Mesenchymal stem cell (in vitro differentiated cells and primary cell): ENCODE measurements around the gene ACTR2.

Experiments
- DNase-seq: peaks from one replicate; pipeline ENCODE4 v3.0.0-alpha.2; 2013
- H2AFZ ChIP-seq: one replicate; pipeline ENCODE4 v1.6.1; 2013; ENCODE audit warnings: low read depth, mild to moderate bottlenecking, control low read depth, inconsistent platforms, low read length, moderate library complexity
- H2AK5ac ChIP-seq: 2 replicates; pipeline ENCODE4 v1.6.1; 2013; ENCODE audit warnings: low read length, moderate library complexity, mild to moderate bottlenecking, inconsistent platforms; ENCODE audit not compliant: severe bottlenecking
- H2BK120ac ChIP-seq: one replicate; pipeline ENCODE4 v1.6.1; 2013; ENCODE audit warnings: low read depth, mild to moderate bottlenecking, inconsistent platforms, low read length, moderate library complexity
- H2BK12ac ChIP-seq, 2 experiments: one replicate each; pipeline ENCODE4 v1.6.1; 2013; ENCODE audit warnings: inconsistent platforms in 2 of 2, low read length in 2 of 2, mild to moderate bottlenecking in 2 of 2, moderate library complexity in 2 of 2, control low read depth in 1 of 2
- H2BK15ac ChIP-seq: one replicate; pipeline ENCODE4 v1.6.1; 2013; ENCODE audit warnings: mild to moderate bottlenecking, low read depth, inconsistent platforms; ENCODE audit not compliant: poor library complexity, severe bottlenecking
- H2BK5ac ChIP-seq: 2 replicates; pipeline ENCODE4 v1.6.1; 2013; ENCODE audit warnings: low read depth, mild to moderate bottlenecking, low read length, control low read depth, inconsistent platforms; ENCODE audit not compliant: poor library complexity, severe bottlenecking
- H3K14ac ChIP-seq, 2 experiments: one replicate each; pipeline ENCODE4 v1.6.1; 2013; ENCODE audit warnings: inconsistent platforms in 2 of 2, low read length in 2 of 2, control low read depth in 1 of 2, mild to moderate bottlenecking in 1 of 2, moderate library complexity in 1 of 2
- H3K18ac ChIP-seq, 2 experiments: one replicate each; pipeline ENCODE4 v1.6.1; 2013; ENCODE audit warnings: inconsistent platforms in 2 of 2, low read length in 2 of 2, control low read depth in 1 of 2, low read depth in 1 of 2, mild to moderate bottlenecking in 1 of 2
- H3K23ac ChIP-seq, 2 experiments: one replicate each; pipeline ENCODE4 v1.6.1; 2013; ENCODE audit warnings: inconsistent platforms in 2 of 2, low read length in 2 of 2, mild to moderate bottlenecking in 2 of 2, moderate library complexity in 2 of 2, control low read depth in 1 of 2
- H3K27ac ChIP-seq: 2 replicates; pipeline ENCODE4 v1.5.1; 2013; ENCODE audit warnings: mild to moderate bottlenecking, moderate library complexity, low read length, control low read depth, inconsistent platforms; ENCODE audit not compliant: poor library complexity, severe bottlenecking
- H3K27me3 ChIP-seq, 2 experiments: 2 replicates each; pipeline versions ENCODE4 v1.6.1 to v1.7.0; 2013; ENCODE audit warnings: low read length in 2 of 2, mild to moderate bottlenecking in 2 of 2, moderate library complexity in 2 of 2, control low read depth in 1 of 2, inconsistent platforms in 1 of 2; ENCODE audit not compliant: control insufficient read depth in 1 of 2, insufficient read depth in 1 of 2
- H3K36me3 ChIP-seq, 2 experiments: 2 replicates each; pipeline versions ENCODE4 v1.6.1 to v1.7.0; 2013; ENCODE audit warnings: low read length in 2 of 2, control low read depth in 1 of 2, inconsistent platforms in 1 of 2, low read depth in 1 of 2, mild to moderate bottlenecking in 1 of 2; ENCODE audit not compliant: insufficient read depth in 2 of 2, control insufficient read depth in 1 of 2
- H3K4ac ChIP-seq, 2 experiments: one replicate each; pipeline ENCODE4 v1.6.1; 2013; ENCODE audit warnings: inconsistent platforms in 2 of 2, low read length in 2 of 2, mild to moderate bottlenecking in 2 of 2, moderate library complexity in 2 of 2, control low read depth in 1 of 2, low read depth in 1 of 2
- H3K4me1 ChIP-seq: 2 replicates; pipeline ENCODE4 v1.6.1; 2013; ENCODE audit warnings: low read depth, low read length, control low read depth; ENCODE audit not compliant: control insufficient read depth, insufficient read depth
- H3K4me2 ChIP-seq: 2 replicates; pipeline ENCODE4 v1.6.1; 2013; ENCODE audit warnings: low read length, mild to moderate bottlenecking, inconsistent platforms; ENCODE audit not compliant: poor library complexity, severe bottlenecking
- H3K4me3 ChIP-seq, 2 experiments: 2 replicates each; pipeline versions ENCODE4 v1.5.1 to v1.7.0; 2013; ENCODE audit warnings: low read length in 2 of 2, mild to moderate bottlenecking in 2 of 2, control low read depth in 1 of 2, low read depth in 1 of 2; ENCODE audit not compliant: insufficient read depth in 1 of 2
- H3K79me1 ChIP-seq: replicated peaks from 2 replicates; pipeline ENCODE4 v1.6.1; 2013; ENCODE audit warnings: mild to moderate bottlenecking, control low read depth, low read length, inconsistent platforms; ENCODE audit not compliant: poor library complexity, severe bottlenecking
- H3K9ac ChIP-seq: 2 replicates; pipeline ENCODE4 v1.7.0; 2013; ENCODE audit warnings: mild to moderate bottlenecking, low read length, moderate library complexity
- H3K9me3 ChIP-seq: 2 replicates; pipeline ENCODE4 v1.7.0; 2013; ENCODE audit warnings: mild to moderate bottlenecking, low read length; ENCODE audit not compliant: control insufficient read depth
- H4K8ac ChIP-seq: one replicate; pipeline ENCODE4 v1.6.1; 2013; ENCODE audit warnings: inconsistent platforms, mild to moderate bottlenecking, low read length, moderate library complexity
- H4K91ac ChIP-seq: one replicate; pipeline ENCODE4 v1.6.1; 2013; ENCODE audit warnings: mild to moderate bottlenecking, low read length, inconsistent platforms
- WGBS: methylation state at CpG from one replicate; pipeline ENCODE4 v1.1.7; 2013; ENCODE audit warnings: mixed read lengths; 5-methylcytosine and 5-hydroxymethylcytosine counted together

The ACTR2 gene

DNA sequence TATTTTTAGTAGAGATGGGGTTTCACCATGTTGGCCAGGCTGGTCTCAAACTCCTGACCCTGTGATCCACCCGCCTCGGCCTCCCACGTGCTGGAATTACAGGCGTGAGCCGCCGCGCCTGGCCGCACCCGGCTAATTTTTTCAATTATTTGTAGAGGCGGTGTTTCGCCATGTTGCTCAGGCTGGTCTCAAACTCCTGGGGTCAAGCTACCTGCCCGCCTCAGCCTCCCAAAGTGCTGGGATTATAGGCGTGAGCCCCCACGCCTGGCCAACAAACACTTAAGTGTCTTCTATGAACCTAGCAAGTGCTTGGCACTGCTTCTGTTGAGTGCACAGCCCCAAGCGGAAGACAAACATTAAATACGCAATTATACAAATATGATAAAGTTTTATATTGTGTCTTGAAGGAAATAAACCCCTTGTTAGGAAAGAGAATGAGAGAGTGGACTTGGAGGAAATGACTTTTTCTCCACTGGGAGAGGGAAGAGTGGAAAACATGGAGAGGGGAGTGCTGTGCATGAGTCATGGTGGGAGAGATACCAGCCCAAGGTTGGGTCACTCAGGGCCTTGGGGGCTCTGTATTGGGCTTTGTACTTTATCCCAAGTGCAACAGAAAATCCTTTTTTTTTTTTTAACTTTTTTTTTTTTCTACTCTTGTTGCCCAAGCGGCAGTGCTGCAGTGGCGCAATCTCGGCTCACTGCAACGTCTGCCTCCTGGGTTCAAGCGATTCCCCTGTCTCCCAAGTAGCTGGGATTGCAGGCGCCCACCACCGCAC, 41.4 kb upstream of the ACTR2 start:
- Histone ChIP-seq H3K4me3 (no peak overlapping the region), H3K23ac (no peak overlapping the region), H3K4me2 (no peak overlapping the region), H2BK15ac (no peak overlapping the region), H4K91ac (no peak overlapping the region), H2AFZ (no peak overlapping the region), H3K9me3 (no peaks in the 10 kb centered on the region), H3K4ac (no peak overlapping the region), H3K36me3 (no peaks in the 10 kb centered on the region), H3K9ac (no peak overlapping the region), H3K18ac (no peak overlapping the region), H2BK5ac (no peak overlapping the region), H2BK120ac (no peak overlapping the region), H4K8ac (no peak overlapping the region), H3K79me1 (no peaks in the 10 kb centered on the region), H3K27ac (no peak overlapping the region), H2AK5ac (no peak overlapping the region), H3K14ac (no peak overlapping the region), H3K27me3 (peaks cover 0 to 6% of the 10 kb centered on the region in 2 experiments), H2BK12ac (no peak overlapping the region), H3K4me1 (peaks cover 2% of the 10 kb centered on the region)
- no peak for DNase-seq
- WGBS = 96% methylated on average over 21 of the region's 23 CpGs

DNA sequence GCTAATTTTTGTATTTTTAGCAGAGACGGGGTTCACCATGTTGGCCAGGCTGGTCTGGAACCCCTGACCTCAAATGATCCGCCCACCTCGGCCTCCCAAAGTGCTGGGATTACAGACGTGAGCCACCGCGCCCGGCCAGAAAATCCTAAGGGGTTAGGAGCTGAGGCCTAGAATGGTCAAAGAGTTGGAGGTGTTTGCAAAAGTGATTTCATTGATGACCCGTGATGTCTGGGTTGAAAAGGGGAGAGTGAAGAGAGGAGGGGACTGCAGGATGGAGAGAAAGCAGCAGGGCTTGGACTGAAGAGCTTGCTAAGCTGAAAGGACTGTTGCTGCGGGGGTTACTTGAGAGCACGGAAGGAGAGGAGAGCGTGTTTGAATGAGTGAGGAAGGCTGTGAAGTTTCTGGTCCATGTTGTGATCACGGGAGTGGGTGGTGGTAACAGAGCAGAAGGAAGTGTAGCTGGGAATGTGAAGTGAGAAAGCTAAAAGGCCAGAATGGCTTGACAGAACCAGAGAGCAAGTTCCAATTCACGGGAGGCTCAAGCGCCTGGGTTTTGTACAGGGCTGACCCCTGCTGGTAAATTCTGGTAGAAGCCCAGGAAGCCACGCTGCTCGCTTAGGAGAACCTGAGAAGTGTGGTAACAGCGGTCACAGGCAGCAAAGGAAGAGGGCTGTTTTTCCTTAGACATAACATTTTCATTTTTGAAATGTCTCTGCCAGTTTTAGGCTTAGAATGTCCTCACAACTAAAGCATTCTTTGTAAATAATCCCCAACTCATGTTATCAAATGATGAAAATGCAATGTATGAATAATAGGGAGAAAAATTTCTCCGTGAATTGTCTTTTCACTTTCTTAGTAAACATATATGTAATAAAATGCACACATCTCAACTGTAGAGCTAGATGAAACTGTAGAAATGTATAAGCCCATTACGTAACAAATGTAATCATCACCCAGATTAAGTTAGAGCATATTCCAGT, 40.5 kb upstream of the ACTR2 start:
- H3K4me1 ChIP-seq = peaks cover 2% of the 10 kb centered on the region
- H4K8ac ChIP-seq = no peak overlapping the region
- peak overlapping the region in 1 of 2 experiments; percentile 5 for H3K4me3 ChIP-seq
- H3K79me1 ChIP-seq = no peaks in the 10 kb centered on the region
- 65% methylated on average over 18 of the region's 19 CpGs for WGBS
- H2BK15ac ChIP-seq = no peak overlapping the region
- no peaks in the 10 kb centered on the region for H3K36me3 ChIP-seq
- peak overlapping the region; percentile 51 for H3K9ac ChIP-seq
- peaks cover 0 to 6% of the 10 kb centered on the region in 2 experiments for H3K27me3 ChIP-seq
- H2AK5ac ChIP-seq = no peak overlapping the region
- no peak overlapping the region for H3K27ac ChIP-seq
- H2BK12ac ChIP-seq = no peak overlapping the region
- H3K14ac ChIP-seq = no peak overlapping the region
- H4K91ac ChIP-seq = no peak overlapping the region
- peak; percentile 80 for DNase-seq
- no peak overlapping the region for H2BK120ac ChIP-seq
- no peaks in the 10 kb centered on the region for H3K9me3 ChIP-seq
- H3K4me2 ChIP-seq = no peak overlapping the region
- no peak overlapping the region for H2AFZ ChIP-seq
- H3K4ac ChIP-seq = no peak overlapping the region
- H2BK5ac ChIP-seq = no peak overlapping the region
- H3K23ac ChIP-seq = no peak overlapping the region
- H3K18ac ChIP-seq = peak overlapping the region in 1 of 2 experiments; percentile 6

DNA sequence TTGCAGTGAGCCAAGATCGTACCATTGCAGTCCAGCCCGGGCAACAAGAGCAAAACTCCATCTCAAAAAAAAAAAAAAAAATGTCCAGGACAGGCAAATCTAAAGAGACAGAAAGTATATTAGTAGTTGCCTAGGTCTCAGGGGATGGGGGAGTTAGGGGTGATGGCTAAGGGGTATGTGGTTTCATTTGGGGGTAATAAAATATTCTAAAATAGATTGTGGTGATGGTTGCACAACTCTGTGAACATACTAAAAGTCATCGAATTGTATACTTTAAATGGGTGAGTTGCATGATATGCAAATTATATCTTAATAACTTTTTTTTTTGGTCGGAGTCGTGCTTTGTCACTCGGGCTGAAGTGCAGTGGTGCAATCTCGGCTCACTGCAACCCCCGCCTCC, 34.2 kb upstream of the ACTR2 start:
- Histone ChIP-seq H3K9me3 (no peaks in the 10 kb centered on the region), H3K23ac (no peak overlapping the region), H3K4me2 (no peak overlapping the region), H2BK15ac (no peak overlapping the region), H3K4ac (no peak overlapping the region), H2AK5ac (no peak overlapping the region), H2BK5ac (no peak overlapping the region), H3K27me3 (peaks cover 0 to 6% of the 10 kb centered on the region in 2 experiments), H3K14ac (no peak overlapping the region), H3K4me1 (no peaks in the 10 kb centered on the region), H4K8ac (no peak overlapping the region), H3K18ac (no peak overlapping the region), H3K9ac (no peak overlapping the region), H2BK120ac (no peak overlapping the region), H2BK12ac (no peak overlapping the region), H3K27ac (no peak overlapping the region), H3K36me3 (no peaks in the 10 kb centered on the region), H4K91ac (no peak overlapping the region), H3K79me1 (no peaks in the 10 kb centered on the region), H2AFZ (no peak overlapping the region), H3K4me3 (no peak overlapping the region)
- WGBS = 85% methylated on average over 7 of the region's 8 CpGs
- no peak for DNase-seq

DNA sequence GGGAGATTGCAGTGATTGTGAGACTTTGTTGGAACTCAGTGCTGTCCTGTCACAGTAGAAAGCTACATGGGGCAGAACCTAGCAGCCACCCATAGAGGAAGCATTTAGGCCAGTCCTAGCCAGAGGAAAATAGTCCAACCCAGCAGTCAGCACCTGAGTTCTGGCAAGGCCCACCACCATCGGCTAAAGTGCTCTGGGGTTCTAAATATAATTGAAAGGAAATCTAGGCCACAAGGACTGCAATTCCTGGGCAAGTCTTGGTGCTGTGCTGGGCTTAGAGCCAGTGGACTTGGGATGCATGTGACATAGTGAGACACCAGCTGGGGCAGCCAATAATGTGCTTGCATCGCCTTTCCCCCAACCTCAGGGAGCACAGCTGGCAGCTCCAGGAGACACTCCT, 28.9 kb upstream of the ACTR2 start:
- no peak overlapping the region for H3K4me3 ChIP-seq
- no peak overlapping the region for H2BK15ac ChIP-seq
- no peak for DNase-seq
- no peak overlapping the region for H3K14ac ChIP-seq
- no peak overlapping the region for H2AFZ ChIP-seq
- no peak overlapping the region for H3K4ac ChIP-seq
- H3K4me2 ChIP-seq = no peak overlapping the region
- H2AK5ac ChIP-seq = no peak overlapping the region
- no peak overlapping the region for H4K91ac ChIP-seq
- WGBS = 86% methylated on average over 2 of the region's 2 CpGs
- H3K36me3 ChIP-seq = no peaks in the 10 kb centered on the region
- H3K27me3 ChIP-seq = no peaks in the 10 kb centered on the region
- H2BK5ac ChIP-seq = no peak overlapping the region
- no peaks in the 10 kb centered on the region for H3K9me3 ChIP-seq
- no peaks in the 10 kb centered on the region for H3K79me1 ChIP-seq
- no peak overlapping the region for H3K9ac ChIP-seq
- H4K8ac ChIP-seq = no peak overlapping the region
- H2BK12ac ChIP-seq = no peak overlapping the region
- H3K4me1 ChIP-seq = peaks cover 3% of the 10 kb centered on the region
- H3K23ac ChIP-seq = no peak overlapping the region
- no peak overlapping the region for H3K18ac ChIP-seq
- no peak overlapping the region for H3K27ac ChIP-seq
- H2BK120ac ChIP-seq = no peak overlapping the region
